Astrocyte of the cerebellum (primary cell): ENCODE data around the gene PDC.

Experiments used
- DNase-seq: peaks from one replicate; pipeline ENCODE4 v3.0.0-alpha.2; 2011; ENCODE audit warnings: low read depth
- H3K4me3 ChIP-seq: 2 replicates; pipeline ENCODE4 v1.5.1; 2011; ENCODE audit warnings: mild to moderate bottlenecking, low read depth, low read length, moderate library complexity
- in situ Hi-C: cut with HindIII; loops from 2 replicates; pipeline ENCODE4 v1.10.0; 2017; ENCODE audit warnings: low sequenced_read_pairs
- TF ChIP-seq, protein P1 (sequence below): IDR thresholded peaks from 2 replicates; pipeline ENCODE4 v1.5.1; 2012; ENCODE audit warnings: low read length, low read depth, moderate library complexity, mild to moderate bottlenecking; ENCODE audit errors: missing control alignments

The PDC gene

DNA sequence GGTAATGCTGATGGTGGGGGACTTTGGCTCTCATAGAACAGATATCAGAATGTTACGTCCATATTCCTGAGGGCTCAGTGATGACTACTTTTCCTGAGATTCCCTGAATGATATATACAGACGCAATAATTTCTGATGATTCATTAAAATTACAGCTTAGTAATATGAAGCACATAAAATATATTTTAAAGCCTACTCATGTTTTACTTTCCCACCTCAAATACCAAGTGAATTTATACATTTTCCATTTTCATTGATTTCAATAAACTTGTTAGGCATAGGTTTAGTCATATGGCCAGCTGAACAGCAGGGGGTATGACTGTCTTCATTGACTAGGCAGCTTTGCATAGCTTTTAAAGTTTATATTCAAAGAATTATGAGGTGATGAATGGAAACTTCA, 26.2 kb upstream of the PDC start:
- TF ChIP-seq, protein P1, sequence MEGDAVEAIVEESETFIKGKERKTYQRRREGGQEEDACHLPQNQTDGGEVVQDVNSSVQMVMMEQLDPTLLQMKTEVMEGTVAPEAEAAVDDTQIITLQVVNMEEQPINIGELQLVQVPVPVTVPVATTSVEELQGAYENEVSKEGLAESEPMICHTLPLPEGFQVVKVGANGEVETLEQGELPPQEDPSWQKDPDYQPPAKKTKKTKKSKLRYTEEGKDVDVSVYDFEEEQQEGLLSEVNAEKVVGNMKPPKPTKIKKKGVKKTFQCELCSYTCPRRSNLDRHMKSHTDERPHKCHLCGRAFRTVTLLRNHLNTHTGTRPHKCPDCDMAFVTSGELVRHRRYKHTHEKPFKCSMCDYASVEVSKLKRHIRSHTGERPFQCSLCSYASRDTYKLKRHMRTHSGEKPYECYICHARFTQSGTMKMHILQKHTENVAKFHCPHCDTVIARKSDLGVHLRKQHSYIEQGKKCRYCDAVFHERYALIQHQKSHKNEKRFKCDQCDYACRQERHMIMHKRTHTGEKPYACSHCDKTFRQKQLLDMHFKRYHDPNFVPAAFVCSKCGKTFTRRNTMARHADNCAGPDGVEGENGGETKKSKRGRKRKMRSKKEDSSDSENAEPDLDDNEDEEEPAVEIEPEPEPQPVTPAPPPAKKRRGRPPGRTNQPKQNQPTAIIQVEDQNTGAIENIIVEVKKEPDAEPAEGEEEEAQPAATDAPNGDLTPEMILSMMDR: no peak
- no peak overlapping the region for H3K4me3 ChIP-seq
- DNase-seq: peak; percentile 26
- in situ Hi-C loops: loop anchor here (25.0 kb wide), 1 partner anchor 500 kb away; no protein-coding TSS in a partner anchor

DNA sequence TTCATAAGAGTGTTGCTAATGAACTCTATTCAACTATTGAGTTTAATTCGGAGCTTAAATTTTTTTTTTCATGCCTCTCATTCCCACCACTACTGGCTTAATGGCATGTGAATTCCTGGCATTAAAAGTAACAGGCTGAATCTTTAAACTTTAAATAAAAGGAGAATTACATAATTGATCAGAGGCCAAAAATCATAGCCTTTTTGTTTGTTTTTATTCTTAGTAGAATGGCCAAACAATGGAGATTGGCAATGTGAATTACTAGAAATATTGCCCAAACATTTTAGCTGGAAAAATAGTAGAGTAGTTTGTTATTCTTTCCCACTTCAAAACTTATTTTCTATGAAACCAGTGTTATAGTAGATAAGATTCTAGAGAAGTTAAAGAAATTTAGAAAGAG, 25.1 kb upstream of the PDC start:
- H3K4me3 ChIP-seq: no peak overlapping the region
- in situ Hi-C loops: loop anchor here (25.0 kb wide), 1 partner anchor 501 kb away; no protein-coding TSS in a partner anchor
- DNase-seq: no peak
- TF ChIP-seq, protein P1: no peak

DNA sequence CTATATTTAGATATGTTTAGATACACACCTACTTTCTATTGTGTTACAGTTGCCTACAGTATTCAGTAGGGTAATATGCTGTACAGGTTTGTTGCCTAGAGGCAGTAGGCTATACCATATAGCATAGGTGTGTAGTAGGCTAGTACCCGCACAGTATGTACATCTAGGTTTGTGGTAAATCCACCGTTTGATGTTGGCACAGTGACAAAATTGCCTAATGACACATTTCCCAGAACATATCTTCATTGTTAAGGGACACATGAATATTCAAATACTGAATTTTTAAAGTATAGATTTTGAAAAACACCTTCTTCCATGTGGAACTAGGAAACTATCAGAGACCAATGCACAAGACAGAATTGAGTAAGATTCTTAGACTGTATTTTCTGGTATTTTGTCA, 22.6 kb upstream of the PDC start:
- H3K4me3 ChIP-seq: no peak overlapping the region
- TF ChIP-seq, protein P1: no peak
- in situ Hi-C loops: loop anchor here (25.0 kb wide), 1 partner anchor 504 kb away; no protein-coding TSS in a partner anchor
- no peak for DNase-seq

DNA sequence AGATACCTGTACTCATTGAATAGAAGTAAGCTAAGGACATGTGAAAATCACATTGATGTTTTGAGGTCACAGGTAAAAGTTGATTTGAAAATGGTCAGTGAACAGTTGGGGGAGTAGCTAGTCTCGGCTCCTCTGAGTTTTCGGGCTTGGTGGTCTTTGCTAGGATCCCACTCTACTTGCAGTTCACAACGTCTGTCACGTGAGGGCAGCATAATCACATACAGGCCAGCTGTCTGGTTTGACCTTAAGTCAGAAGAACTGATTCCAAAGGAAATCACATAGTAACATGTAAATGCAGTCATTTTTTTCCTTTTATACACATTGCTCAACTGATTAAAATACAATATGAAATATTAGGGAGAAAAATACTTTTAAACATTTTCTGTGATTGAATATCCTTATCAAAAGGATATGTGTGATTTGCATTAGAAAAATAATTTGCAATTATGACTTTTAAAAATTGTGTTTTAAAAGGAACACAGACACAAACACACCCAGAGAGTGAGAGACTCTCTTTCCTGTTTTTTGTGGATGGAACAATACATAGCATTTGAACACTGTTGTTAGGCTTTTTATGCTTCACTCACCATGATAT, 21.8 kb upstream of the PDC start:
- H3K4me3 ChIP-seq: no peak overlapping the region
- TF ChIP-seq, protein P1: peak; percentile 96
- peak; percentile 60 for DNase-seq
- in situ Hi-C loops: loop anchor here (25.0 kb wide), 1 partner anchor 505 kb away; no protein-coding TSS in a partner anchor

DNA sequence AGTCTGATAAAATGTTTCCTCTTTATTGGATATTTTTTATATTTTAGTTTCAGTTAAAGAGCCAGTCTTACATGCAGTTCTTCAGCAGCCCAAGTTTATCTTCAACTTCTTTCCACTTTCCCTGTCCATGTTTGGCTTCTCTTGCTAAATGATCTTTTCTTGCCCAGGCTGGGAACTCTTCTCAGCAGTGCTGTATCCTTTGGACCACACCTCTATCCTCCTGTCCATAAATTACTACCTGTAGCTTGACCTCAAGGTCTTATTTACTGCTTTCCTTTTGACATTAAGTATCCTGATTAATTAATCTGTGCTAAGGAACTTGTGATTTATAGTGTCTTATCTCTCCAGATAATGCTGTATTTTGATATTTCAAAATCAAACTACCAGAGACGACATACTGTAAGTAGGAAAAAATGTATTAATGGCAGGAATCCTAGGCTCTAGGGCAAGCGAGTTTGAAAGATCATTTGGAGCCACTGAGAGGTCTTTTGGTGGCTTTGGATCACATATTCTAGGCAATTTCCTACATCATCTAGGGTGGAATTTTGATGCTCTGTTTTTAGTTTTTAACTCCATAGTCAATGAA, 20.5 kb upstream of the PDC start:
- DNase-seq: no peak
- H3K4me3 ChIP-seq: no peak overlapping the region
- in situ Hi-C loops: loop anchor here (25.0 kb wide), 1 partner anchor 506 kb away; no protein-coding TSS in a partner anchor
- TF ChIP-seq, protein P1: no peak

DNA sequence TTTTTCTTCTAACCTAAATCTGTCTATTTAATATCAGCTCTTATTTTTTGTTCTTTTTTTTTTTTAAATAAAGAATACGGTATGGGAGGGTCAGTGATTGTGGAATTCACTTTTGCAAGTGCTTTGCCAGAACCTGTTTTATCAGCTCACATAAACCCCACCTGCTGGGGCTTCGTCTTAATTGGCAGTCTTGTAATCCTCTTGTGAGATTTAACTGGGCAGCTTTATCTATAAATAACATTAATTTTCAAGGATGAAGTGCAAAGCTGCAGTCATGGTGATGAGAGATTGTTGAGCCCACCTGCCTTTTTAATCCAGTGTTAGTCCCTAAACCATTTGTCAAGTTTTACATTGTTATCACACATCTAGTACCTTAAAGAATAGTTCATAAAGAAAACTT, 18.2 kb upstream of the PDC start:
- in situ Hi-C loops: loop anchor here (25.0 kb wide), 1 partner anchor 508 kb away; no protein-coding TSS in a partner anchor
- H3K4me3 ChIP-seq: no peak overlapping the region
- DNase-seq: no peak
- TF ChIP-seq, protein P1: no peak
